Esophagus squamous epithelium (tissue), 5 donors: ENCODE results near the gene BCAT1. TPM values are rescaled to one million over a fixed set of nuclear protein-coding genes. Genes with fewer than 3 reads are reported as not detected.
"Not testable (repeated sequence)": the region's sequence is repeated elsewhere in the genome, so short reads cannot be mapped to it uniquely, and the experiment has no call there.

Source experiments
- DNase-seq: peaks from one replicate; lab custom pipeline; 2025; lab: John Stamatoyannopoulos, UW
- H3K27ac ChIP-seq, 4 donors: fragments of 200-600 bp; sonication (generic); one replicate each; pipeline ENCODE4 v1.5.1; 2016 to 2019; ENCODE audit warnings: mild to moderate bottlenecking in 1 of 4
- H3K27me3 ChIP-seq, 4 donors: fragments of 200-600 bp; sonication (generic); 1 replicate in 3 of 4; 2 replicates in 1 of 4; pipeline versions ENCODE4 v1.5.1 to v1.6.0; 2017 to 2021; ENCODE audit warnings: antibody characterized with exemption in 1 of 4
- H3K36me3 ChIP-seq, 3 donors: fragments of 200-600 bp; sonication (generic); one replicate each; pipeline ENCODE4 v1.5.1; 2016 to 2019
- H3K4me1 ChIP-seq, 3 donors: fragments of 200-600 bp; sonication (generic); one replicate each; pipeline ENCODE4 v1.5.1; 2017 to 2019
- H3K4me3 ChIP-seq, 4 donors: fragments of 200-600 bp; sonication (generic); 1 replicate in 3 of 4; 2 replicates in 1 of 4; pipeline ENCODE4 v1.5.1; 2016 to 2019; ENCODE audit warnings: mild to moderate bottlenecking in 2 of 4, moderate library complexity in 1 of 4
- H3K9me3 ChIP-seq, 3 donors: fragments of 200-600 bp; sonication (generic); one replicate each; pipeline ENCODE4 v1.5.1; 2016 to 2019
- POLR2A ChIP-seq, 4 donors: fragments of 450-650 bp; IDR thresholded peaks; one replicate each; pipeline ENCODE4 v1.6.1; 2017; ENCODE audit warnings: antibody characterized with exemption in 4 of 4, mild to moderate bottlenecking in 4 of 4, moderate library complexity in 3 of 4
- WGBS, 2 donors: methylation state at CpG; one replicate each; pipeline ENCODE4 v1.1.5; 2018; 5-methylcytosine and 5-hydroxymethylcytosine counted together
- intact Hi-C: fragments of 100-400 bp; cut with DNase I; formaldehyde crosslinking; loops from one replicate; pipeline ENCODE4 v1.15.0; 2022
- total RNA-seq, 4 donors: library from RNA; depleted of rRNA; stranded (reverse); fragments of >200 nt; gene quantifications; one replicate each; pipeline ENCODE4 v1.1.0, GENCODE V29; 2016
- TF ChIP-seq, protein P1 (sequence below), 6 experiments: fragments of 450-650 bp in 4 of 6; fragments of 200-600 bp in 2 of 6; sonication (generic) in 2 of 6; IDR thresholded peaks; one replicate each; pipeline ENCODE4 v1.5.1; 2016 to 2019; ENCODE audit warnings: antibody characterized with exemption in 6 of 6, mild to moderate bottlenecking in 4 of 6, moderate library complexity in 4 of 6
- donor health status: DM: yes; HTN: yes; CAD: no.

BCAT1 gene
- total RNA-seq, 4 donors from 2014 or later: 0.87 to 28.3 (median 9.6) TPM

GRCh38 chr12:24937553-24938244 lies 11.2 kb downstream of the BCAT1 start:
- Histone ChIP-seq H3K9me3 (no peaks in the 10 kb centered on the region), H3K4me1 (no peaks in the 10 kb centered on the region), H3K4me3 (no peak overlapping the region), H3K27ac (no peak overlapping the region), H3K36me3 (no peaks in the 10 kb centered on the region), H3K27me3 (peaks cover 0 to 10% (median 0%) of the 10 kb centered on the region in 4 donors)
- TF ChIP-seq, protein P1, sequence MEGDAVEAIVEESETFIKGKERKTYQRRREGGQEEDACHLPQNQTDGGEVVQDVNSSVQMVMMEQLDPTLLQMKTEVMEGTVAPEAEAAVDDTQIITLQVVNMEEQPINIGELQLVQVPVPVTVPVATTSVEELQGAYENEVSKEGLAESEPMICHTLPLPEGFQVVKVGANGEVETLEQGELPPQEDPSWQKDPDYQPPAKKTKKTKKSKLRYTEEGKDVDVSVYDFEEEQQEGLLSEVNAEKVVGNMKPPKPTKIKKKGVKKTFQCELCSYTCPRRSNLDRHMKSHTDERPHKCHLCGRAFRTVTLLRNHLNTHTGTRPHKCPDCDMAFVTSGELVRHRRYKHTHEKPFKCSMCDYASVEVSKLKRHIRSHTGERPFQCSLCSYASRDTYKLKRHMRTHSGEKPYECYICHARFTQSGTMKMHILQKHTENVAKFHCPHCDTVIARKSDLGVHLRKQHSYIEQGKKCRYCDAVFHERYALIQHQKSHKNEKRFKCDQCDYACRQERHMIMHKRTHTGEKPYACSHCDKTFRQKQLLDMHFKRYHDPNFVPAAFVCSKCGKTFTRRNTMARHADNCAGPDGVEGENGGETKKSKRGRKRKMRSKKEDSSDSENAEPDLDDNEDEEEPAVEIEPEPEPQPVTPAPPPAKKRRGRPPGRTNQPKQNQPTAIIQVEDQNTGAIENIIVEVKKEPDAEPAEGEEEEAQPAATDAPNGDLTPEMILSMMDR (IDR thresholded peaks at IDR 0.05): no peak
- TF ChIP-seq POLR2A (IDR thresholded peaks at IDR 0.05): no peak
- intact Hi-C loops: no loop called here
- WGBS, 2 donors: 43 to 46% methylated on average over 1 to 2 of the region's 2 CpGs
- DNase-seq: no peak

DNA sequence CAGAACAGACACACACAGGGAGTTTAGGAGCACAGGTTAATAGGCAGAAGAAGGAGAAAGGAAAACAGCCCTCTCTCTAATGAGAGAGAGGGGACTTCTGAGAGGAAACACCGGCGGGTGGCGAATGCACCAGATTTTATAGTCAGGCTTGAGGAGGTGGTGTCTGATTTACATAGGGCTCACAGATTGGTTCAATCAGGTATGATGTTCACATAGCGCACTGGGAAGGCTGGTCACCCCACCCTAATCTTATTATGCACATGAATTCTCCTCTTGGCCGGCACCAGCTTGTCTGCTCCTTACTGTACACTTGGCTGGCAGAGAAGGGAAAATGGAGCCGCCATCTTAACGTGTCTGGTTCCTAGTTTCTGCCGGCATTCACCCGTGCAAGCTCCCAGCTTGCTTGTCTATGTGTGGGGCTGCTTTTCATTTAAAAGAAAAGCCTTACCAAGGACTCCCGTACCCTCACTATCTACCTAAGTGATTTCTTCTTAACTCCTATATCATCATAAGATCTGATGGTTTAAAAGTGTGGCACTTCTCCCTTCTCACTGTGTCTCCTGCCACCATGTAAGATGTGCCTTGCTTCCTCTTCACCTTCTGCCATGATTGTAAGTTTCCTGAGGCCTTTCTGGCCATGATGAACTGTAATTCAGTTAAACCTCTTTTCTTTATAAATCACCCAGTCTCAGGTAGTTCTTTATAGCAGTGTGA lies 15.1 kb downstream of the BCAT1 start:
- Histone ChIP-seq H3K9me3 (no peaks in the 10 kb centered on the region), H3K4me1 (no peaks in the 10 kb centered on the region), H3K27ac (no peak overlapping the region), H3K27me3 (peaks cover 0 to 12% (median 0%) of the 10 kb centered on the region in 4 donors), H3K4me3 (no peak overlapping the region), H3K36me3 (no peaks in the 10 kb centered on the region)
- TF ChIP-seq, protein P1 (IDR thresholded peaks at IDR 0.05): no peak
- no peak for TF ChIP-seq POLR2A (IDR thresholded peaks at IDR 0.05)
- no peak for DNase-seq
- WGBS, 2 donors: 77 to 90% methylated on average over 10 of the region's 10 CpGs
- intact Hi-C loops: no loop called here

GRCh38 chr12:24931666-24932405 lies 17.1 kb downstream of the BCAT1 start:
- TF ChIP-seq POLR2A (IDR thresholded peaks at IDR 0.05): no peak
- TF ChIP-seq, protein P1 (IDR thresholded peaks at IDR 0.05): no peak
- intact Hi-C loops: no loop called here
- peaks cover 0 to 12% (median 0%) of the 10 kb centered on the region in 4 donors for H3K27me3 ChIP-seq
- no peak overlapping the region for H3K4me3 ChIP-seq
- H3K9me3 ChIP-seq: no peaks in the 10 kb centered on the region
- H3K27ac ChIP-seq: no peak overlapping the region
- no peaks in the 10 kb centered on the region for H3K4me1 ChIP-seq
- 60 to 62% methylated on average over 4 of the region's 4 CpGs for WGBS, 2 donors
- no peaks in the 10 kb centered on the region for H3K36me3 ChIP-seq
- no peak for DNase-seq

GRCh38 chr12:24929953-24930352 lies 18.9 kb downstream of the BCAT1 start:
- Histone ChIP-seq H3K27ac (no peak overlapping the region), H3K4me1 (no peaks in the 10 kb centered on the region), H3K27me3 (peaks cover 0 to 9% (median 0%) of the 10 kb centered on the region in 4 donors), H3K4me3 (no peak overlapping the region), H3K36me3 (no peaks in the 10 kb centered on the region), H3K9me3 (no peaks in the 10 kb centered on the region)
- WGBS, 2 donors: 62 to 75% methylated on average over 2 of the region's 2 CpGs
- no peak for TF ChIP-seq POLR2A (IDR thresholded peaks at IDR 0.05)
- TF ChIP-seq, protein P1 (IDR thresholded peaks at IDR 0.05): no peak
- intact Hi-C loops: no loop called here
- no peak for DNase-seq

DNA sequence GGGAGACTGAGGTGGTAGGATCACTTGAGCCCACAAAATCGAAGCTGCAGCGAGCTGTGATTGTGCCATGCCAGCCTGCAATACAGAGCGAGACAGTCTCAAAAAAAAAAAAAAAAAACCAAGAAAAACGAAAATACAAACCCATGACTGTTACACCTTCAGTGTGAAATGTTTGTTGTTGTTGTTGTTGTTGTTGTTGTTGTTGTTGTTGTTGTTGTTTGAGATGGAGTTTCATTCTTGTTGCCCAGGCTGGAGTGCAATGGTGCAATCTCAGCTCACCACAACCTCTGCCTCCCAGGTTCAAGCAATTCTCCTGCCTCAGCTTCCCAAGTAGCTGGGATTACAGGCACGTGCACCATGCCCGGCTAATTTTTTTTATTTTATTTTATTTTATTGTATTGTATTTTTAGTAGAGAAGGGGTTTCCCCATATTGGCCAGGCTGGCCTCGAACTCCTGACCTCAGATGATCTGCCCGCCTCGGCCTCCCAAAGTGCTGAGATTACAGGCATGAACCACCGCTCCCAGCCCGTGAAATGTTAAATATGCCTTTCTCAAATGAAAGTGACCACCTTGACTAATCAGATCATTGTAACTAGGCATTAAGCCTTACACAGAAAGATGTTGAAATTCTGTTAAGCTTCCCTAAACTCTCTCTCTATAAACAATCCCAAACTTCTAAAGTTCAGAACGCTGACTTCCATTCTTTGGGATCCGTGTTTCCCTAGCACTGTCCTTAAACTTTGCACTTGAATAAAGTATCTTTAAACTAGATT lies 20.2 kb downstream of the BCAT1 start:
- DNase-seq, H3K36me3 ChIP-seq, H3K27me3 ChIP-seq, H3K27ac ChIP-seq, H3K9me3 ChIP-seq, H3K4me1 ChIP-seq, H3K4me3 ChIP-seq, intact Hi-C loops: not testable (repeated sequence)
- 73 to 75% methylated on average over 13 of the region's 13 CpGs for WGBS, 2 donors
